MG63 (cell line): ENCODE data around the gene NDUFS5. TPM values are rescaled to one million over a fixed set of nuclear protein-coding genes. Genes with fewer than 3 reads are reported as not detected.
"Not testable (repeated sequence)": the region's sequence is repeated elsewhere in the genome, so short reads cannot be mapped to it uniquely, and the experiment has no call there.

Source experiments
- DNase-seq: peaks from one replicate; pipeline ENCODE4 v3.0.0-alpha.2; 2020
- H3K27me3 ChIP-seq: fragments of 250-450 bp; sonication (Bioruptor Pico); 2 replicates; pipeline ENCODE4 v1.5.1; 2020; ENCODE audit warnings: mild to moderate bottlenecking, moderate library complexity
- H3K36me3 ChIP-seq: fragments of 250-450 bp; sonication (Bioruptor Pico); 2 replicates; pipeline ENCODE4 v1.5.1; 2020; ENCODE audit warnings: mild to moderate bottlenecking, moderate library complexity
- H3K4me3 ChIP-seq: fragments of 250-450 bp; sonication (Bioruptor Pico); 2 replicates; pipeline ENCODE4 v1.5.1; 2020; ENCODE audit warnings: mild to moderate bottlenecking, moderate library complexity
- H3K9me3 ChIP-seq: fragments of 250-450 bp; sonication (Bioruptor Pico); 2 replicates; pipeline ENCODE4 v1.5.1; 2020; ENCODE audit warnings: mild to moderate bottlenecking, moderate library complexity
- total RNA-seq: library from RNA; depleted of rRNA; stranded (reverse); fragments of >200 nt; shearing (Covaris generic); gene quantifications from 2 replicates; pipeline ENCODE4 v1.2.3, GENCODE V29; 2014; ENCODE audit warnings: low replicate concordance

NDUFS5 gene
- total RNA-seq, 1 experiment from 2014 or later = 440 TPM

GRCh38 chr1:39047374-39048229 lies 21.5 kb downstream of the NDUFS5 start:
- Histone ChIP-seq H3K4me3 (no peak overlapping the region), H3K9me3 (no peaks in the 10 kb centered on the region), H3K36me3 (peaks cover 8% of the 10 kb centered on the region), H3K27me3 (no peaks in the 10 kb centered on the region)
- peak; percentile 82 for DNase-seq

GRCh38 chr1:39048745-39049370 lies 22.7 kb downstream of the NDUFS5 start:
- Histone ChIP-seq H3K4me3 (no peak overlapping the region), H3K36me3 (peaks cover 7% of the 10 kb centered on the region), H3K9me3 (no peaks in the 10 kb centered on the region), H3K27me3 (no peaks in the 10 kb centered on the region)
- DNase-seq = no peak

GRCh38 chr1:39050001-39050400 lies 23.9 kb downstream of the NDUFS5 start:
- H3K9me3 ChIP-seq = no peaks in the 10 kb centered on the region
- no peaks in the 10 kb centered on the region for H3K27me3 ChIP-seq
- no peak overlapping the region for H3K4me3 ChIP-seq
- no peak for DNase-seq
- peaks cover 7% of the 10 kb centered on the region for H3K36me3 ChIP-seq

- H3K36me3 ChIP-seq, H3K9me3 ChIP-seq, H3K4me3 ChIP-seq, H3K27me3 ChIP-seq, DNase-seq: not testable (repeated sequence)
Observed at GRCh38 chr1:39051193-39051850, 25.2 kb downstream of the NDUFS5 start.

GRCh38 chr1:39051956-39052355 lies 25.8 kb downstream of the NDUFS5 start:
- Histone ChIP-seq H3K27me3 (no peaks in the 10 kb centered on the region), H3K36me3 (peaks cover 7% of the 10 kb centered on the region), H3K9me3 (no peaks in the 10 kb centered on the region), H3K4me3 (no peak overlapping the region)
- DNase-seq = no peak

- DNase-seq, H3K9me3 ChIP-seq, H3K36me3 ChIP-seq, H3K27me3 ChIP-seq, H3K4me3 ChIP-seq: not testable (repeated sequence)
Observed at GRCh38 chr1:39055213-39055710, 29.1 kb downstream of the NDUFS5 start.

DNA sequence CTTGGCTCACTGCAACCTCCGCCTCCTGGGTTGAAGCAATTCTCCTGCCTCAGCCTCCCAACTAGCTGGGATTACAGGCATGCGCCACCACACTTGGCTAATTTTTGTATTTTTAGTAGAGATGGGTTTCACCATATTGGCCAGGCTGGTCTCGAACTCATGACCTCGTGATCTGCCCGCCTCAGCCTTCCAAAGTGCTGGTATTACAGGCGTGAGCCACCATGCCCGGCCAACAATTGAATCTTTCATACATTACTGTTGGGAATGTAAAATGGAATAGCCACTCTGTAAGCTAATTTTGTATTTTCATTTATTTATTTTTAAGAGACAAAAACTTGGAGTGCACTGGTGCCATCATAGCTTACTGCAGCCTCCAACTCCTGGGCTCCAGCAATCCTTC lies 35.4 kb downstream of the NDUFS5 start:
- H3K4me3 ChIP-seq, H3K9me3 ChIP-seq, DNase-seq, H3K27me3 ChIP-seq, H3K36me3 ChIP-seq: not testable (repeated sequence)

GRCh38 chr1:39061951-39062350 lies 35.8 kb downstream of the NDUFS5 start:
- peak; percentile 33 for DNase-seq
- no peaks in the 10 kb centered on the region for H3K27me3 ChIP-seq
- no peaks in the 10 kb centered on the region for H3K9me3 ChIP-seq
- H3K4me3 ChIP-seq = no peak overlapping the region
- H3K36me3 ChIP-seq = no peaks in the 10 kb centered on the region

DNA sequence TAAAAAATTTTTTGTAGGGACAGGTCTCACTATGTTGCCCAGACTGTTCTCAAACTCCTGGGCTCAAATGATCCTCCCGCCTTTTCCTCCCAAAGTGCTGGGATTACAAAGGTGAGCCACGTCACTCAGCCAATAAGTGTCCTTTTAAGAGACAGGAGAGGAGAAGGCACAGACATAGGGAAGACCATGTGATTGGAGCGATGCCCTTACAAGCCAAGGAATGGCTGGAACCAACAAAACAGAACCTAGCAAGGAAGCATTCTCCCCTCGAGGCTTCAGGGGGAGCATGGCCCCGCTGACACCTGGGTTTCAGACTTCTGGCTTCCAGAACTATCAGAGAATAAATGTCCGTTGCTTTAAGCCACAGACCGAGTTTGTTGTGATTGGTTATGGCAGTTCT lies 37.0 kb downstream of the NDUFS5 start:
- Histone ChIP-seq H3K9me3 (no peaks in the 10 kb centered on the region), H3K36me3 (no peaks in the 10 kb centered on the region), H3K27me3 (no peaks in the 10 kb centered on the region), H3K4me3 (no peak overlapping the region)
- no peak for DNase-seq

DNA sequence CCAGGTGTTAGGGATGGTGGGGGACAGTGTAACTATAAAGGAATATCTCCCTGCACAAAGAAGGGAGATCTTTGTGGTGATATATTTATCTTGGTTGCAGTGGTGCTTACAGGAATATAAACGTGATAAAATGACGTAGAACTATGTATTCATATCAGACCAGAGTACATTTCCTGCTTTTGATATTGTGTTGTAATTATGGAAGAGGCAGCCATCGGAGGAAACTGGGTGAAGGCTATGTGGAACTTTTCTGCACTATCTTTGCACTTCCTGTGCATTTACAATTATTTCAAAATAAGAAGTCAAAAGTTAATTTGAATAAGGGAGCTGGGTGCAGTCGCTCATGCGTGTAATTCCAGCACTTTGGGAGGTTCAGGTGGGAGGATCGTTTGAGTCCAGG lies 37.6 kb downstream of the NDUFS5 start:
- no peaks in the 10 kb centered on the region for H3K9me3 ChIP-seq
- H3K4me3 ChIP-seq = no peak overlapping the region
- H3K36me3 ChIP-seq = no peaks in the 10 kb centered on the region
- H3K27me3 ChIP-seq = no peaks in the 10 kb centered on the region
- no peak for DNase-seq

DNA sequence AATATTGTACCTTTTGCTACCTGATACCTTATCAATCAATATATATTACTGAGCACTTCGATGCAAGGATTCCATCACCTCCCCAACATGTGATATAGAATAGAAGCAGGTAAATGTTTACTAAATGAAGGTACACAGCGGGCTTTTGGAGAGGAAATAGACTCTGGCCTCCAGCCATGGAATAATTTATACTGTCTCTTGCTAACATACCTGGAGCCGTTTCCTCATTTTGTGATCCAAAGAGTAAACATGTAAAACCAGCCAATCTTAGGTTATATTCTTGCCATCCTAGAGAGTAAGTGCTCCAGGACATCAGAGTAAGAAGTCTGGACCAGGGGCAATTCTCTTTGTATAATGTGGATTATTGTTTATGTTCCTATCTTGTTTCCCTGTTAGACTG lies 39.4 kb downstream of the NDUFS5 start:
- no peaks in the 10 kb centered on the region for H3K9me3 ChIP-seq
- H3K36me3 ChIP-seq = no peaks in the 10 kb centered on the region
- no peak overlapping the region for H3K4me3 ChIP-seq
- no peak for DNase-seq
- no peaks in the 10 kb centered on the region for H3K27me3 ChIP-seq

- H3K36me3 ChIP-seq, H3K4me3 ChIP-seq, H3K9me3 ChIP-seq, DNase-seq, H3K27me3 ChIP-seq: not testable (repeated sequence)
Observed at GRCh38 chr1:39068227-39068626, 42.1 kb downstream of the NDUFS5 start.

- H3K9me3 ChIP-seq, H3K4me3 ChIP-seq, H3K27me3 ChIP-seq, H3K36me3 ChIP-seq, DNase-seq: not testable (repeated sequence)
Observed at GRCh38 chr1:39071557-39071956, 45.4 kb downstream of the NDUFS5 start.

DNA sequence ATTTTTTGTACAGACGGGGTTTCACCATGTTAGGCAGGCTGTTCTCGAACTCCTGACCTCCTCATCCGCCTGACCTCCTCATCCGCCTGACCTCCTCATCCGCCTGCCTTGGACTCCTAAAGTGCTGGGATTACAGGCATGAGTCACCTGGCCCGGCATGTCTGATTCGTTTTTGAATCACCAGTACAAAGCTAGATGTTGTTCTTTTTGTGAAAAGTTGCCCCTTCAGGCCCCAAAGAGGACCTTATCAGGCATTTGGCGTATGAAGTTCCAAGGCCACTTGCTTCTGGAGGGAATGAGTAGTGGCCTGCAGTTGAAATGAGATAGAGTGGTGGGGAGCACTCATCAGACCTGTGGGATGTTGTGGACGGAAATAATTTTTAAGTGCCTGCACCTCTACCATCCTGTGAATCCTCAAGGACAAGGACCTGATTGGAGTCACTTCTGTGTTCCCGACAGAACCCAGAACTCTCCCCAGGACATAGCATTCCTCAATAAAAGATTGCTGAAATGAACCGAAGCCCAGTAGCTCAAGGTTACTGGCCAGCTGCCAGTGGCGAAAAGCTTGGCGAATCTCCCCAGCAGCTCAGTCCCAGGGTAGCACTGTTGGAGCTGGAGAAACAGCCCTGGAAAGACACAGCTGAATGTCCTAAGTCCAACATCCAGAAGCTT lies 50.1 kb downstream of the NDUFS5 start:
- no peak overlapping the region for H3K4me3 ChIP-seq
- H3K36me3 ChIP-seq = no peaks in the 10 kb centered on the region
- DNase-seq = peak; percentile 90
- H3K9me3 ChIP-seq = no peaks in the 10 kb centered on the region
- no peaks in the 10 kb centered on the region for H3K27me3 ChIP-seq

DNA sequence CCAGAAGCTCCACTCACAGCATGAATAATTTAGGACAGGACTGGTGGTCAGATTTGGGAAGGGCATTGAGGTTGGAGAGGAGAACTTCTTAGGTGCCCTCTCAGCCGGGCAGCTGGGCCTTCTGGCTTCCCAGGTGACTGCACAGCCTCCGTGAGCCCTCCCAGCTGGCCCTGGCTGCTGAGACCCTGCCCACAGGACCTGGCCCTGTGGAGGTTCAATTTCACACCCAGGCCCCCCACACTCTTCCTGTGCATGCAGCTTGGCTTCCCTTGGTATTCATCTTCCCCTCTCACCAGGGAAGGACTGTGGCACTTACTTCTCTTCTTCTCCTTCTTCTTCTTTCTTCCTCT lies 50.6 kb downstream of the NDUFS5 start:
- Histone ChIP-seq H3K4me3 (no peak overlapping the region), H3K27me3 (no peaks in the 10 kb centered on the region), H3K36me3 (no peaks in the 10 kb centered on the region), H3K9me3 (no peaks in the 10 kb centered on the region)
- DNase-seq = no peak

GRCh38 chr1:39080269-39080826 lies 54.2 kb downstream of the NDUFS5 start:
- DNase-seq = no peak
- H3K9me3 ChIP-seq = no peaks in the 10 kb centered on the region
- H3K27me3 ChIP-seq = no peaks in the 10 kb centered on the region
- H3K36me3 ChIP-seq = no peaks in the 10 kb centered on the region
- no peak overlapping the region for H3K4me3 ChIP-seq

DNA sequence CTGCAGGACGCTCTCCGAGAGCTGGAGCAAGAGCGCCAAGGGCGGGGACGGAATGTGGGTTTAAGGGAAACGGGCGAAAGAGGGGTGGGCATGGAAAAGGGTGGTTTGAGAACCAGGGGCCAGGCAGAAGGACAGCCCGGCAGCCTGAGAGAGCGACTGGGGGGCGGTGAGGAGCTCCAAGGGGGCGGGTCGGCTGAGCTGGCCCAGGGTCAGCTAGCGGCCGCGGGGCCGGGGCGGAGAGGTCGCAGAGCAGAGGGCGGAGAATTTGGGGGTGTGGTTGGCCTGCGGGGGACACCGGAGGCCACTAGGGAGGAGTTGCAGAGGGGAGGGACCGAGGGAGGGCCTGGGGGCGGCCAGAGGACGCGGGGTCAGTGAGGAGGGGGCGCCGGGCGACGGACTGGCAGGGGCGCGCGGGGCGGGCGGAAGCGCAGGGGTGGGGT lies 54.7 kb downstream of the NDUFS5 start:
- no peak for DNase-seq
- Histone ChIP-seq H3K36me3 (no peaks in the 10 kb centered on the region), H3K9me3 (no peaks in the 10 kb centered on the region), H3K4me3 (no peak overlapping the region), H3K27me3 (no peaks in the 10 kb centered on the region)
